ENCODE data around the gene PRKCH. TPM values are rescaled to one million over a fixed set of nuclear protein-coding genes. Genes with fewer than 3 reads are reported as not detected.

The PRKCH gene
- 12.7 TPM for polyA plus RNA-seq (ENCODE audit: insufficient read length)

GRCh38 chr14:61321385-61322010 lies at the start of gene PRKCH:
Gene PRKCH (plus strand): TSS chr14:61321579. CDS start chr14:61322102, 523 bp downstream.
- peak; percentile 40 for DNase-seq

GRCh38 chr14:61277232-61277631 lies 44.1 kb upstream of the PRKCH start:
- no peak for DNase-seq

GRCh38 chr14:61277784-61278183 lies 43.6 kb upstream of the PRKCH start:
- no peak for DNase-seq

GRCh38 chr14:61279082-61279481 lies 42.3 kb upstream of the PRKCH start:
- DNase-seq: no peak

GRCh38 chr14:61280092-61280525 lies 41.3 kb upstream of the PRKCH start:
- DNase-seq: no peak

- DNase-seq: peak; percentile 68
Observed at GRCh38 chr14:61280526-61281185, 40.7 kb upstream of the PRKCH start.

- DNase-seq: peak; percentile 57
Observed at GRCh38 chr14:61281186-61281947, 40.0 kb upstream of the PRKCH start, which contains the start of gene TMEM30B. Gene TMEM30B (minus strand): TSS chr14:61281338. CDS start chr14:61281147, 191 bp downstream.

- DNase-seq: peak; percentile 83
Observed at GRCh38 chr14:61281948-61282275, 39.5 kb upstream of the PRKCH start.

GRCh38 chr14:61282746-61283145 lies 38.6 kb upstream of the PRKCH start:
- no peak for DNase-seq

GRCh38 chr14:61284001-61284400 lies 37.4 kb upstream of the PRKCH start:
- no peak for DNase-seq

- DNase-seq: no peak
Observed at GRCh38 chr14:61285364-61285763, 36.0 kb upstream of the PRKCH start.

GRCh38 chr14:61287196-61287595 lies 34.2 kb upstream of the PRKCH start:
- no peak for DNase-seq

GRCh38 chr14:61288228-61288627 lies 33.2 kb upstream of the PRKCH start:
- no peak for DNase-seq

- no peak for DNase-seq
Observed at GRCh38 chr14:61288720-61289119, 32.7 kb upstream of the PRKCH start.

- no peak for DNase-seq
Observed at GRCh38 chr14:61290701-61291100, 30.7 kb upstream of the PRKCH start.

- DNase-seq: no peak
Observed at GRCh38 chr14:61296151-61296550, 25.2 kb upstream of the PRKCH start.

GRCh38 chr14:61296719-61297502 lies 24.5 kb upstream of the PRKCH start:
- DNase-seq: no peak

GRCh38 chr14:61297581-61297980 lies 23.8 kb upstream of the PRKCH start:
- no peak for DNase-seq

GRCh38 chr14:61298824-61299223 lies 22.6 kb upstream of the PRKCH start:
- DNase-seq: no peak

GRCh38 chr14:61300209-61300608 lies 21.2 kb upstream of the PRKCH start:
- no peak for DNase-seq

GRCh38 chr14:61300754-61301153 lies 20.6 kb upstream of the PRKCH start:
- no peak for DNase-seq

GRCh38 chr14:61304688-61305087 lies 16.7 kb upstream of the PRKCH start:
- no peak for DNase-seq

GRCh38 chr14:61308198-61308597 lies 13.2 kb upstream of the PRKCH start:
- no peak for DNase-seq

All from hindlimb muscle (tissue), 1 donor.